Ureter (tissue), 1 donor: ENCODE measurements around the gene STAT6. TPM values are rescaled to one million over a fixed set of nuclear protein-coding genes. Genes with fewer than 3 reads are reported as not detected.
"Not testable (repeated sequence)": the region's sequence is repeated elsewhere in the genome, so short reads cannot be mapped to it uniquely, and the experiment has no call there.

Experiments used
- DNase-seq: peaks from one replicate; pipeline ENCODE4 v3.0.0-alpha.2; 2020; ENCODE audit warnings: low spot score
- total RNA-seq: library from RNA; stranded (reverse); gene quantifications from one replicate; pipeline ENCODE4 v1.2.4, GENCODE V29; 2023
- donor health status: DM: yes; HTN: yes; CAD: no.

The STAT6 gene
- total RNA-seq, 1 donor from 2014 or later: 280 TPM

DNA sequence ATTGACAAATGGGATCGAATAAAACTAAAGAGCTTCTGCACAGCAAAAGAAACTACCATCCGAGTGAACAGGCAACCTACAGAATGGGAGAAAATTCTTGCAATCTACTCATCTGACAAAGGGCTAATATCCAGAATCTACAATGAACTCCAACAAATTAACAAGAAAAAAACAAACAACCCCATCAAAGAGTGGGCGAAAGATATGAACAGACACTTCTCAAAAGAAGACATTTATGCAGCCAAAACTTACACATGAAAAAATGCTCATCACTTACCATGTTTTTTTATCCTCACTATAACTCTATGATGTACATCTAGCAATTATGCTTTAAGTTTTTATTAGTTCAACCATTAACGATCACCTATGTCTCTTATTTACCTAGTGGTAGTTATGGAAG is 57.3 kb downstream of the STAT6 start:
- not testable (repeated sequence) for DNase-seq

DNA sequence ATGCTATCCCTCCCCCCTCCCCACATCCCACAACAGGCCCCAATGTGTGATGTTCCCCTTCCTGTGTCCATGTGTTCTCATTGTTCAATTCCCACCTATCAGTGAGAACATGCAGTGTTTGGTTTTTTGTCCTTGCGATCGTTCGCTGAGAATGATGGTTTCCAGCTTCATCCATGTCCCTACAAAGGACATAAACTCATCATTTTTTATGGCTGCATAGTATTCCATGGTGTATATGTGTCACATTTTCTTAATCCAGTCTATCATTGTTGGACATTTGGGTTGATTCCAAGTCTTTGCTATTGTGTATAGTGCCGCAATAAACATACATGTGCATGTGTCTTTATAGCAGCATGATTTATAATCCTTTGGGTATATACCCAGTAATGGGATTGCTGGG is 58.0 kb downstream of the STAT6 start:
- DNase-seq: not testable (repeated sequence)

DNA sequence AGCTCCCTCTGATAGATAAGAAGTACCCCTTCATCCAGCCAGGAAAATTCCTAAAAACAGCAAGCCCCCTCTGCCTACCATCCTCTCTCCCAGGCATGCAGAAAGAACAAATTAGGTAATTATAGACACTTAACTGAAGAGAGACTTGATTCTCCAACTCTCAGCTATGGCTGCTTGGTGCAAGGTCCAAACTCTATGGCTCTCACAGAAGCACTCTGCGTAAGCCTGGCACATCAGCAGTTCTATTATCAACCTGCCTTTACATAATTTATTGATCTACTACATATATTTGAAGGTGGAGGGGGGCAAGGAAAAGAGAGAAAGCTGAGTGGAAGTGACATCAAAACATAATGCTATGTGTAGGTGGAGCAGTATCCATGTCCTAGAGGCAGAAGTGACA is 60.2 kb downstream of the STAT6 start:
- DNase-seq: no peak

DNA sequence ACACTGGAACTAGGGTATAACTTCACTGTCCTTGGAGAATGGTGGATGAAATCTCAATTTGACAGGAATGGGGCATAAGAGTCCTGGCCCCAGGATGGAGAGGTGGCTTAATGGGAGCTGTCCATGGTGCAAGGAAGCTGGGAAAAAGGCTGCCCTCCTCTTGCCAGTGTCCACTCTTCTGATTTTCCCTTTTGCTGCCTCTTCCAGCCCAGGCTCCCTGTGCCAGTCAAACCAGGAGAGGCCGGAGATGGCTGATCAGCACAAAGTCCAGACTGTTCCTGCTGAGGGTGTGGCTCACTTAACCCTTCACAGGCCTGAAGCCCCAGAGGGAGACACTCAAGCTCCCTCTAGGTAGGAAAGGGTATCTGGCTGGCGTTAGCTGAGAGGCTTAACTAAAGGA is 61.3 kb downstream of the STAT6 start, which contains the start of gene MYO1A:
TSS of gene MYO1A (minus strand) at position 240 of the 400 bp plus-strand sequence. CDS start 1,806 bp downstream, outside the sequence.
- DNase-seq: no peak

DNA sequence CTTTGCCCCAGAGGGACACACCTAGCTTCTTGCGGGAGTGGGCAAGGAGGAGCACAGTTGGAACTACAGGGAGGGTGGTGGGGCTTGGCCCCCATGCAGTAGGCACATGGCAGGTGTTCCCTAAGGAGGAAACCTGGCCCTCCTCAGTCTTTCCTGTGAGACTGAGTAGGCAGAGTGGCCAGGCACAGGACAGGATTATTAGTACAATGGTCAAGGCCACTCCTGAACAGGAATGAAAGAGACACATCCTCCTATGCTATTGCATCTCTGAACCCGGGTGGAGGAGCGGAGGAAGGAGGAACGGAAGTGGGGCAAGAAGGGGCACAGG is 62.1 kb downstream of the STAT6 start:
- DNase-seq: no peak

DNA sequence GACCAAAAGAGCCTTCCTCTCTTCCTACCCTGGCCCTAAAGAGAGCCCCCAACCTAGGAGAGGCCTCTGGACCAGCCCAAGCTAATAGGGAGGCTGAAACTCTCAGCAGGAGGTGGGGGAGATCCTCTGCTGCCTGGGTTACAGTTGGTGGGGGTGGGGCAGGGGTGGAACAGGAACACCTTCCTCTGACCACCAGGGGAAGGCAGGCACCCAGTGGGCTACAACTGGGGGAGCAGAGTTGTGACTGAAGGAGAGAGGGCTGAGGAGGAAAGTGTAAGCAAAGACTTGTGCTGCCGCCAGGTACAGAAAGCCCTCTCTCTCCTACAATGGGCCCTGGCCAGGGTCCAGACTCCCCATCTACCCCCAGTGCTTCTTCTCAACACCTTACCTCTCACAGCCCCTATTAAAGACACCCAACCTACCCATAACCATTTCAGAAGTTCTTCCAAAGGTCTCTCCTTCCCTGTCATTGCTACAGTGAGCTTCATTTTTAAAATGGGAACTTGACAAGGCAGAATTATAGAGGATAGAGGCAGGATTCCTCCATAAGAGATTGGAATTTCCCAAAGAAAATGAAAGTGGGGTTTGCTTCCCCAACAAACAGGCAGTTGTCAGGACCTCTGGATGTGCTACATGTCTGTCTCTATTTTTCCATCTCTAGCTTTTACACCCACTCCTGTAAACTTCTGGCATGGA is 62.6 kb downstream of the STAT6 start:
- DNase-seq: no peak

DNA sequence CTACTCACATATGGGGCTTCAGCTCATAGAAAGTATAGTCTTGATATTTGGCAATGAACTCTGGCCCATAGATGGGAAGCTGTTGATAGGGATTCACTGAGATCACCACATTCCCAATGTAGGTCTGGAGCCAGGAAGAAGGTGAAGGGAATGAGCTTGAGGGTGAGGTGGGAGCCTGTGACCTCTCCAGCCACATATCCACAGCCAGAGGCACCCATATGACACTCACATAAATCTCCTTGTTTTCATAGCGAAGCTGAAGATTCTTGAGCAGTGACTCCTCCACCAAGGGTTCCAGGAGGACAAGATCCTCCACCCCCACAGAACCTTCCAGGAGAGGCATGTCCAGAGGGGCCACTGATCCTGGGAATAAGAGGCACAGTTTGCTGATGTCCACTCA is 63.2 kb downstream of the STAT6 start:
- DNase-seq: no peak

DNA sequence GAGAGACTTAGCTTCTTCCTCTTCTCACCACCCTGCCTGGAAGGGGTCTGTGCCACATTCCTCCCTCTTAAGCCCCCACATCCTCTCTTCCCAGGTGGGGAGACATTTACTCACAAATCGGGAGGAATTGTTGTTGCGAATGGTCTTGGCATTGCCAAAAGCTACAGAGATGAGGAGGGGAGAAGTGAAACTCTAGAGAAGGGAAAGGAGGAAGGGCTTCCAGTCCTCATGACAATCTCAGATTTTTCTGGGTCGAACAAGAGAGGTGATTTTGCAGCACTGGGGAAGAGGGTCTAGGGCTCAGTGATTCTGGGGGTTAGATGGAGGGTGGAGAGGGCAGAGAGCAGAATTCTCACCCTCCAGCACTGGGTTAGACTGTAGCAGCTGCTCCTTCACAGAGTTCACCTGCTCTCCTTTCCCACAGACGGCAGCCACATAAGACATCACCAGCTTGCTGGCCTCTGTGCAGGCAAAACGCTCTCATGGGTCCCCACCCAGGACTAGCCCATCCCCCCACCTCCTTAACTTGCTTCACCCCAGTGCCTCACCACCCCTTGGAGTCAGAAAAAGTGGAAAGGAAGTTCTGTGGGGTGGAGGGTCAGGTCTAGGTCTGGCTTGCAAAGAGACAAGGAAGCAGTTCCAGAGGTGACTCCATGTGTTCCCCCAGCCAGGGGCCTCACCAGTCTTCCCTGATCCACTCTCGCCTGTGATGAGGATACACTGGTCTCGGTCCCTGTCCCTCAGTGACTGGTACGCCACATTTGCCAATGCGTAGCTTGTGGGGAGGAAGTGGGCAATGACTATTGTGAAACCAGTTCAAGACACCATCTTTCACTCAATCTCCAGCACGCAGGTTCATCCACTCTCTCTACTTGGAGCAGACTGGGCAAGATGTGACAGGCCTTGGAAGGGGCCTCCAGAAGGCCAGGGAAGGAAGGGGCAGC is 63.9 kb downstream of the STAT6 start:
- no peak for DNase-seq

DNA sequence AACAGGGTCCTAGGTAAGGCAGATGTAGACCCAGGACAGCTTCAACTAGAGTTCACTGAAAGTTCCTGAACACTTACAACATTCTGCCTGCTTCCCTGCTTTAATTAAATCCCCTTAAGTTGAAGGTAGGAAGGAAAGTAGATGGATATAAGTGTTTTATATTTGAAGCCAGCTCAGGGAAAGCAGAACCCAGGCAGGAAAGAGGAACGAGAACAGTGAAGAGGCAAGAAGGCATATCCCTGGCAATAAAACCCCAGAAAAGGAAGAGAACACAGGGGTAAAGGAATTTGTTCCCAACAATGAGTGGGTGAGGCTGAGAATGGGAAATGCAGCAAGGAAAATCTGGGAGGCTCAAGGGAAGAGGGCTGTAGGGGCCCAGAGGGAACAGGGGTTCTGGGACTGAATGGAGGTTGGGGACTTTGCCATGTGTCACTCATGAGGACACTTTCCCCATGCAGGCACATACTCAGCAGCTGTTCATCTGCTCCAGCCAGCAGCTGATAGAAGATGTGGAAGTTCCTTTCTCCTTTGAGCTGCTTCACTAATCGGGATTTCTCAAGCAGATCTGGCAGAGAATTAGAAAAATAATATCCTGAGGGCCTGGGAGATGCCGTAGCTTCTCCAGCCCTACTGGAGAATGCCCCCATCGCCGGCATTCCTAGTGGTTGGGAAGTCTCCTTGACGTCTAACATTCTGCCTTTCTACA is 64.9 kb downstream of the STAT6 start:
- no peak for DNase-seq

Other genes starting within 250 kb of the STAT6 start
- gene SDR9C7, start 177.0 kb downstream of the STAT6 start, total RNA-seq: not detected
- 0.83 TPM for gene RDH16, start 153.8 kb downstream of the STAT6 start, total RNA-seq
- gene ZBTB39, start 104.8 kb downstream of the STAT6 start, total RNA-seq: 7.5 TPM
- gene TAC3, start 94.8 kb downstream of the STAT6 start, total RNA-seq: not detected
- 0.23 TPM for gene MYO1A, start 61.2 kb downstream of the STAT6 start, total RNA-seq
- gene NEMP1, start 32.6 kb downstream of the STAT6 start, total RNA-seq: 12.5 TPM
- gene NAB2, start 22.2 kb downstream of the STAT6 start, total RNA-seq: 16.2 TPM
- 180 TPM for gene LRP1, start 17.1 kb upstream of the STAT6 start, total RNA-seq
- not detected for gene LRP1-AS, start 36.3 kb upstream of the STAT6 start, total RNA-seq
- not detected for gene NXPH4, start 105.4 kb upstream of the STAT6 start, total RNA-seq
- 97.4 TPM for gene SHMT2, start 118.3 kb upstream of the STAT6 start, total RNA-seq
- 3.0 TPM for gene STAC3, start 139.8 kb upstream of the STAT6 start, total RNA-seq